Spleen (tissue), 11 donors: ENCODE data around the gene TMIGD2. TPM values are rescaled to one million over a fixed set of nuclear protein-coding genes. Genes with fewer than 3 reads are reported as not detected.

ENCODE experiments used
- DNase-seq: peaks from one replicate; pipeline ENCODE4 v3.0.0-alpha.2; 2020
- H3K27ac ChIP-seq, 8 donors: fragments of 200-600 bp; sonication (generic) in 7 of 8; 1 replicate in 4 of 8; 2 replicates in 4 of 8; pipeline versions ENCODE4 v1.5.0 to v1.8.0; 2016 to 2021; ENCODE audit warnings: inconsistent platforms in 4 of 8, mild to moderate bottlenecking in 4 of 8, moderate library complexity in 1 of 8
- H3K27me3 ChIP-seq, 7 donors: fragments of 200-600 bp; sonication (generic) in 6 of 7; replicated peaks in 1 of 7; 1 replicate in 4 of 7; 2 replicates in 3 of 7; pipeline versions ENCODE4 v1.5.0 to v1.8.0; 2016 to 2021; ENCODE audit warnings: inconsistent platforms in 3 of 7, mild to moderate bottlenecking in 1 of 7
- H3K36me3 ChIP-seq, 6 donors: fragments of 200-600 bp; sonication (generic) in 5 of 6; 1 replicate in 4 of 6; 2 replicates in 2 of 6; pipeline versions ENCODE4 v1.5.0 to v1.8.0; 2016 to 2021; ENCODE audit warnings: inconsistent platforms in 2 of 6
- H3K4me1 ChIP-seq, 6 donors: fragments of 200-600 bp; sonication (generic) in 5 of 6; 1 replicate in 3 of 6; 2 replicates in 3 of 6; pipeline versions ENCODE4 v1.5.0 to v1.8.0; 2016 to 2021; ENCODE audit warnings: inconsistent platforms in 3 of 6
- H3K4me3 ChIP-seq, 8 donors: fragments of 200-600 bp; sonication (generic) in 7 of 8; 1 replicate in 4 of 8; 2 replicates in 4 of 8; pipeline versions ENCODE4 v1.5.0 to v1.8.0; 2016 to 2021; ENCODE audit warnings: inconsistent platforms in 4 of 8, mild to moderate bottlenecking in 4 of 8, moderate library complexity in 2 of 8
- H3K9me3 ChIP-seq, 8 donors: fragments of 200-600 bp; sonication (generic) in 7 of 8; 1 replicate in 4 of 8; 2 replicates in 4 of 8; pipeline versions ENCODE4 v1.5.0 to v1.8.0; 2016 to 2021; ENCODE audit warnings: inconsistent platforms in 4 of 8
- CTCF ChIP-seq, 11 experiments: fragments of 200-600 bp in 7 of 11; fragments of 450-650 bp in 4 of 11; sonication (generic) in 4 of 11; IDR thresholded peaks in 8 of 11; conservative IDR thresholded peaks in 3 of 11; 1 replicate in 7 of 11; 2 replicates in 4 of 11; pipeline versions ENCODE4 v1.4.0 to v1.8.0; 2016 to 2021; ENCODE audit warnings: antibody characterized with exemption in 11 of 11, inconsistent platforms in 4 of 11, mild to moderate bottlenecking in 1 of 11
- POLR2A ChIP-seq, 3 donors: fragments of 450-650 bp; IDR thresholded peaks; one replicate each; pipeline ENCODE4 v1.5.1; 2017; ENCODE audit warnings: antibody characterized with exemption in 3 of 3, mild to moderate bottlenecking in 1 of 3
- POLR2AphosphoS5 ChIP-seq, 3 donors: sonication (generic); formaldehyde crosslinking; IDR thresholded peaks; one replicate each; pipeline ENCODE4 v1.5.1; 2017; ENCODE audit warnings: antibody characterized with exemption in 3 of 3
- WGBS, 5 donors: extraction: QIAGEN DNeasy Blood & Tissue Kit in 3 of 5; methylation state at CpG; one replicate each; pipeline versions ENCODE4 v1.1.5 to v1.1.7; 2013 to 2018; 5-methylcytosine and 5-hydroxymethylcytosine counted together
- intact Hi-C: fragments of 100-400 bp; cut with DNase I; formaldehyde crosslinking; loops from one replicate; pipeline ENCODE4 v1.15.0; 2023; ENCODE audit warnings: low total_unique reads
- polyA plus RNA-seq, 3 donors: library from polyadenylated mRNA; stranded (reverse); fragments of 200-250 nt; gene quantifications; one replicate each; pipeline ENCODE4 v1.2.1, GENCODE V29; 2013
- total RNA-seq, 7 donors: library from RNA; depleted of rRNA in 3 of 7; stranded (reverse); fragments of >200 nt in 3 of 7; fragmentation: NEBNext Ultra II Directional in 4 of 7; extraction: Animal tissue kit (Norgen Biotek cat#: 25700) in 4 of 7; gene quantifications; one replicate each; pipeline versions ENCODE4 v1.1.0 to v1.2.1, GENCODE V29; 2016 to 2021
- donor health status: healthy with polysubstance abuse.
- donor health status: DM: no; HTN: no; CAD: no; lungs with moderate emphysema.
- donor health status: DM: no; HTN: no; CAD: no.
- donor health status: Bipolar disorder and iron deficiency.
- donor health status: healthy.
- donor health status: DM: no; HTN: no; CAD: no.
- donor health status: DM: yes; HTN: yes; CAD: no.

TMIGD2 gene
- total and polyA plus RNA-seq, 10 donors, result 1.6 to 6.1 (median 4.2) TPM

- Histone ChIP-seq H3K4me3 (no peak overlapping the region), H3K36me3 (peaks cover 6 to 54% (median 37%) of the 10 kb centered on the region in 6 donors), H3K4me1 (peaks cover 0 to 2% (median 0%) of the 10 kb centered on the region in 6 donors), H3K27me3 (peaks cover 0 to 10% (median 2%) of the 10 kb centered on the region in 7 donors), H3K9me3 (peaks cover 0 to 8% (median 0%) of the 10 kb centered on the region in 8 donors), H3K27ac (no peak overlapping the region)
- DNase-seq, result no peak
- WGBS, 5 donors, result 80 to 90% (median 82%) methylated on average over 10 of the region's 10 CpGs
- intact Hi-C loops, result no loop called here
- peak in 1 of 3 donors; percentile 31 for TF ChIP-seq POLR2AphosphoS5 (IDR thresholded peaks at IDR 0.05)
- TF ChIP-seq CTCF (IDR thresholded peaks at IDR 0.05 in 8 of 11, conservative IDR thresholded peaks at IDR 0.05 in 3 of 11), result no peak
These were observed 29.3 kb downstream of the TMIGD2 start for GRCh38 chr19:4272894-4273293.

- TF ChIP-seq POLR2AphosphoS5 (IDR thresholded peaks at IDR 0.05), result peak in 1 of 3 donors; percentile 3
- TF ChIP-seq POLR2A (IDR thresholded peaks at IDR 0.05), result no peak
- WGBS, 5 donors, result 81 to 91% (median 85%) methylated on average over 8 to 13 of the region's 13 CpGs
- intact Hi-C loops, result loop anchor here (5.0 to 10.0 kb wide), 2 partner anchors 83 to 256 kb away; no protein-coding TSS in a partner anchor
- Histone ChIP-seq H3K4me1 (peaks cover 0 to 41% (median 18%) of the 10 kb centered on the region in 6 donors), H3K36me3 (peaks cover 6 to 92% (median 73%) of the 10 kb centered on the region in 6 donors), H3K27me3 (no peaks in the 10 kb centered on the region), H3K27ac (no peak overlapping the region), H3K9me3 (peaks cover 0 to 8% (median 0%) of the 10 kb centered on the region in 8 donors), H3K4me3 (no peak overlapping the region)
- no peak for DNase-seq
These were observed 33.3 kb downstream of the TMIGD2 start for GRCh38 chr19:4268816-4269430.

- Histone ChIP-seq H3K27me3 (no peaks in the 10 kb centered on the region), H3K9me3 (peaks cover 0 to 8% (median 0%) of the 10 kb centered on the region in 8 donors), H3K4me3 (no peak overlapping the region), H3K36me3 (peaks cover 6 to 97% (median 79%) of the 10 kb centered on the region in 6 donors), H3K27ac (no peak overlapping the region), H3K4me1 (peaks cover 0 to 49% (median 20%) of the 10 kb centered on the region in 6 donors)
- 91 to 96% (median 95%) methylated on average over 21 to 30 of the region's 30 CpGs for WGBS, 5 donors
- intact Hi-C loops, result loop anchor here (5.0 to 10.0 kb wide), 2 partner anchors 84 to 257 kb away; no protein-coding TSS in a partner anchor
- TF ChIP-seq CTCF (IDR thresholded peaks at IDR 0.05 in 8 of 11, conservative IDR thresholded peaks at IDR 0.05 in 3 of 11) (peak in 1 of 11 experiments; percentile 5), POLR2A (IDR thresholded peaks at IDR 0.05) (no peak)
- no peak for DNase-seq
These were observed 34.0 kb downstream of the TMIGD2 start for GRCh38 chr19:4267901-4268815.

- H3K9me3 ChIP-seq, result peaks cover 0 to 7% (median 0%) of the 10 kb centered on the region in 8 donors
- intact Hi-C loops, result loop anchor here (5.0 to 10.0 kb wide), 2 partner anchors 85 to 258 kb away; no protein-coding TSS in a partner anchor
These were observed 34.9 kb downstream of the TMIGD2 start for GRCh38 chr19:4267101-4267900.

More at GRCh38 chr19:4267101-4267900, 34.9 kb downstream of the TMIGD2 start:
- 55 to 62% (median 57%) methylated on average over 21 of the region's 21 CpGs for WGBS, 5 donors
- peak; percentile 85 for DNase-seq
- TF ChIP-seq POLR2AphosphoS5 (IDR thresholded peaks at IDR 0.05), result peak in 2 of 3 donors; percentile 29 to 57
- TF ChIP-seq POLR2A (IDR thresholded peaks at IDR 0.05), result no peak
- TF ChIP-seq CTCF (IDR thresholded peaks at IDR 0.05 in 8 of 11, conservative IDR thresholded peaks at IDR 0.05 in 3 of 11), result peak; percentile 63 to 86 (median 80)
- Histone ChIP-seq H3K4me1 (peaks cover 0 to 49% (median 20%) of the 10 kb centered on the region in 6 donors), H3K36me3 (peaks cover 6 to 100% (median 87%) of the 10 kb centered on the region in 6 donors), H3K27ac (peak overlapping the region in 1 of 8 donors; percentile 6), H3K4me3 (no peak overlapping the region), H3K27me3 (no peaks in the 10 kb centered on the region)
